ENCODE measurements around the gene ABTB2.

The ABTB2 gene

DNA sequence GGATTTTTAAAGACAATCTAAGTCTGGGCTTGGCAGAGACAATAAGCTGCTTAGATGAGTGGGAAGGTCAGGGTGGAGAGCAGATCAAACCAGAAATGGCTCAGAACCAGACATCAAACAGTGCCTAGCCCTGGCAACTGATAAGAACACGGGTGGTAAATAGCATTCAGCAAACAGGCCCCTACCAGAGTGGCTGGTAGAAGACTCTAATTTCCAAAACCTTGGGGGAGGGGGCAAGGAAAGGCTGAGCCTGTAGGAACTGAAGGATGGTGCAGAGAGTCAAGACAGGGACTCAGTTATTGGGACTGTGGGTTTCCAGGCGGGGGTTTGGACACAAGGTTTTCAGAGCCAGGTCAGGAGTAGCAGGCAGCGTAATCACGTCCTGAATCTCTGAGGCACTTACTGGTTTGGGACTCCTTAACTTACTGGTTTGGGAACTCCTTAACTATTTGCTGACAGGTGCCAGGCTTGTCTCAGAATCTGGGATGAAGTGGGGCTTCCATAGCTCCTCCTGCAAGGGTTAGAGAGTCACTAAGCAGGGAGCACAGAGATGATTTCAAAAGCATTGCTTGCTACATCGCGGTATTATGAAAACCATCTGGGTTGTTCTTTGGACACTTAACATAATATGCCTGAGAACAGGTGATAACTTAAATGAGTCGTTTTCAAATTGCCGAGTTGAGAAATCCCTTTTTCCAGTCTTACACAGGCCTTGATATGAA lies 5.7 kb upstream of the ABTB2 start:
- in situ Hi-C loops (cut with MboI; ENCODE audit: low sequenced_read_pairs): loop anchor here (10.0 kb wide), 1 partner anchor 189 kb away; no protein-coding TSS in a partner anchor

DNA sequence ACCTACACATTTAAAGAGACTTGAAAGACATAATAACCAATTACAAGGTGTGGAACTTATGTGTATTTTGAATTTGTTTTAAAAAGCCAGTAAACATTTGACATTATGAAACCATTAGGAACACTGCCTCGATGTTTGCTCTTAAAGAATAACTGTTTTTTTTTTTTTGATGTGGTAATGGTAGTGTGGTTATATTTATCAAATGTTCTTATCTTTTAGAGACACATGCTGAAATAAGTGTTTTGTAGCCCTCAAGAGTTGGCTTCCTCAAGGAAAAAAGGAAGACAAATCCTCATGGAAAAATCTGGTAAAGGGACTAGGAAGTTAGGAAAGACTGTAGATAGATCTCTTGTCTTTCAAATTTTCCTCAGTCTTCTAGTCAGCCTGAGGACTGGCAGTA lies 2.2 kb upstream of the ABTB2 start:
- in situ Hi-C loops (cut with MboI; ENCODE audit: low sequenced_read_pairs): loop anchor here (10.0 kb wide), 1 partner anchor 185 kb away; no protein-coding TSS in a partner anchor

DNA sequence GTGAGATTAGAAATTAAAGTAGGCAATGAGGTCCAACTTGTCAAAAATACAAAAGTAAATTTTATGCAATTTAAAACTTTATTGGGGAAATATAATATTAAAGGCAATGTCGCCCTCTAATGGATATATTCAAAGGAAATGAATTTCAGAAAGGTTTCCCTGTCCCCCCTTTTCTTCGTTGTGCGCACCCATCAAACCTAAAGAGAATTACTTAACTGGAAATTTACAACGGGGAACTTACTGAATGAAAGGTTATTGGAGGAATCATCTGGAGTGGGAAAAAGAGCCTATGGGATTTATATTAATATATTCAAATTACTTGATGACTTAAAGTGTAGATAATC lies 1.7 kb upstream of the ABTB2 start:
- in situ Hi-C loops (cut with MboI; ENCODE audit: low sequenced_read_pairs): loop anchor here (10.0 kb wide), 1 partner anchor 205 kb away; no protein-coding TSS in a partner anchor

DNA sequence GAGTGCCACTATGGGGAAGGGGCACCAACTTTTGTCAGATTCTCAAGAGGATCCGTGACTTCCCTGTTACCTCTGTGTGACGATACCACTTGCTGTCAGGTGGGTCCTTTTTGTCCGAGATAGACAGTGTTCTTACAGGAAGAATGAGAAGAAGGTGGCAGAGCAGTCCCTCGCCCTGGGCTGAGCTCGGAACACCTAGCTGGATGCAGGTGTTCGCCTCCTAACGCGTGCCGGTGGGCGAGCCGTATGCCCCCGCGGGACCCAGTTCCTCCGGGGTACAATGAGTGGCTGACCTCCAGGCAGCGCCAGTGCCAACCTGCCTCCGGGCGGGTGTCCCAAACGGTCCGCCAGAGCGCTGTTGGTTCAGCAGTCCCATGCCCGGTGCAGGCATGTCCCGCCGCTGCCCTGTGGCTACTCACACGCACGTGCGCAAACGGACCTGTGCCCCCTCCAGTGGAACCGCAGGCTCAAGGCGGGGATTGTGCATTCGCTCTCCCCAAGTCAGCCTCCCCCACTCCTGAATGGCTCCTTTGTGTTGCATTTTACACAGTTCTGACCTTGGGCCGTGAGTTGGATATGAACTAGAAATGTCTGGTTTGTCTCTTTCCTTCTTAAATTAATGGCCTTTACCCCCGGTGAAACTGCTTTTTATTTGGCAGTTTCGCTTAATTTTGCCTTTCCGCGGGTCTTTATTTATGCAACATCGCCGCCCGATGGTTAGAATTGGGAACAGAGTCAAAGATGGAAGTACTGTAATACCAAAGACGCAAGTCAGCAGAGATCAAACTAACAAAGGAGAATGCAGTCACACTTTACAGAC lies 1.1 kb upstream of the ABTB2 start:
- in situ Hi-C loops (cut with MboI; ENCODE audit: low sequenced_read_pairs): loop anchor here (10.0 kb wide), 1 partner anchor 204 kb away; no protein-coding TSS in a partner anchor

DNA sequence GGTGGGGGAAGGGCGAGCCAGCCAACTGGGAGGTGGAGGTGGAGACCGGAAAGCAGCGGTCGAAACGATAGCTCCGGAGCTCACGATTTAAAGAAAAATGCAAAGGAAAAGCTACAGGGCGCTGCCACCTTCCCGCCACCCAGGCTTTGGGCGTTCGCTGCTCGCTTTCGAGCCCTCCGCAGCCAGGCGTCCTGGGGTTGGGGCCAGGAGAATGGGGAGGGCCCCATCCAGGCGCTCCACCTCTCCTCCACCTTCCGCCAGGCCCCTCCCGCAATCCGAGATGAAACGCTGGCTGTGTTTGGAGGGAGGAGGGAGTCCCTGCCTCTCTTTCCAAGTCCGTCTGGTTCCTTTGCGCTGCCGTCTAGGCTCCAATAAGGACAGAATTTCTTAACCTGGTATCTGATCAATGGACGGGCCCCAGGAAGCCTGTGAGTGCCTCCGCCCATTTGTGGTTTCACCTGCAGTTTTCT lies 483 bp upstream of the ABTB2 start:
- in situ Hi-C loops (cut with MboI; ENCODE audit: low sequenced_read_pairs): loop anchor here (10.0 kb wide), 1 partner anchor 203 kb away; no protein-coding TSS in a partner anchor

DNA sequence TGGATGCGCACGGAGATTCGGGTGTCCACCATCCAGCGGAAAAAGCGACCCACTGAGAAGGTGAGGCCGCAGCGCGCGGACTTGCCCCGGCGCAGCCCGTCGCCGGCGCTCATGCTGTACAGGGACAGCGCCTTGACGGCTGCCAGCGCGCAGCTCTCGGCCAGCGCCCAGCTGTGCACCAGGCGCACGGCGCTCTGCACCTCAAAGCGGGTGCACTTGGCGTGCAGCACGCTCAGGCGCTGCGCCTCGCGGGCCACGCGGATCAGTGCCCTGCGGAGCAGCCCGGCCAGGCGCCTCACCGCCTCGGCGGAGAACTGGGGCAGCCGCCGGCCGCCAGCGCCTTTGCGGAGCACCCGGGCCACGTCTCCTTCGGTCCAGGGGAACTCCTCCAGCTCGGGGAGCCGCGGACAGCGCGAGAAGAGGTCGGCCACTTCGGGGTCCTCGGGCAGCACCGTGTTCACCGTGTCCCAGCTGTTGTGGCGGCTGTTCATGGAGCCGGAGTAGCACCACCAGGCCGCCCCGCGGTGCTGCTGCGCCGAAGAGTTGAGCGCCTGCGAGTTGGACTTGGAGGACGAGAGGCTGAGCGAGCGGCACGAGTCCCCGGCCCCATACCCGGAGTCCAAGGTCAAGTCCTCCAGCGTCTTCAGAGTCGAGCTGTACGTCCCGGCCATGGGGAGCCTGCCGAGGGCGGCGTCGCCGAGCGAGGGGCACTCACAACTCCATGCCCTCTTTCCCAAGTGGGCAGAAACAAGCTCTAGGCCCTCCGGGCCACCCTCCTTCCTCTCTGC lies 703 bp downstream of the ABTB2 start:
- in situ Hi-C loops (cut with MboI; ENCODE audit: low sequenced_read_pairs): loop anchor here (10.0 kb wide), 1 partner anchor 202 kb away; no protein-coding TSS in a partner anchor

DNA sequence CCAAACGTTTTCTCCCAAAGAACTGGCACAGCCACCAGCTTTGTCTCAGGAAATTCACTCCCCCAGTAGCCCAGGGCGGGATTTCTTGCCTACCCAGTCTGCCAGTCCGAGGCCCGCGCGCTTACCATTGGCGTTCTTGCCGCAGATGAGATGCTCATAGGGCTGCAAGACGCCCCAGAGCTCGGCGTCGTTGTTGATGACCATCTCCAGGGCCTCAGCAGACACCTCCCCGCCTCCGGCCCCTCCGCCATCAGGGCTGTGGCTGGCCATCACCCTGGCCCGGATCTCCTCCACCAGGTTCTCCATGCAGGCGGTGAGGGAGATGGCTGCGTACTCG lies 1.3 kb downstream of the ABTB2 start:
- in situ Hi-C loops (cut with MboI; ENCODE audit: low sequenced_read_pairs): loop anchor here (10.0 kb wide), 1 partner anchor 202 kb away; no protein-coding TSS in a partner anchor

DNA sequence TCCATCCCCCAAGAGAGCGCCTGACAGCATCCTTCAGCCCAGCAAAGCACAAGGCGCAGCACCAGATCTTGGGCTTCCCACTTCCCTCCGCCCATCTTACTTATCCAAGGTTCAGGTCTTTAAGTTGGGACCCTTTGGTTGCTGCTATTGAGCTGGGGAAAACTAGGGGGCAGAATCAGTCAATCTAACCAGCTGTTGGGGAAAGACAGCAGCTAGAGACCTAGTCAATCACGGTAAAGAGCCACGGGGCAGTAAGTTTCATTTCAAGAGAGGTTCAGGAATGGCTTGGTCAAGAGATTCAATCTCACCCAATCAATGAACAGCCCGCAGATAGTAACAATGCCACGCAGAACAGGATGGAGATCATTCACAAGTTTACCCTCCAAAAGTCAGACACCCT lies 1.7 kb downstream of the ABTB2 start:
- in situ Hi-C loops (cut with MboI; ENCODE audit: low sequenced_read_pairs): loop anchor here (10.0 kb wide), 1 partner anchor 201 kb away; no protein-coding TSS in a partner anchor

DNA sequence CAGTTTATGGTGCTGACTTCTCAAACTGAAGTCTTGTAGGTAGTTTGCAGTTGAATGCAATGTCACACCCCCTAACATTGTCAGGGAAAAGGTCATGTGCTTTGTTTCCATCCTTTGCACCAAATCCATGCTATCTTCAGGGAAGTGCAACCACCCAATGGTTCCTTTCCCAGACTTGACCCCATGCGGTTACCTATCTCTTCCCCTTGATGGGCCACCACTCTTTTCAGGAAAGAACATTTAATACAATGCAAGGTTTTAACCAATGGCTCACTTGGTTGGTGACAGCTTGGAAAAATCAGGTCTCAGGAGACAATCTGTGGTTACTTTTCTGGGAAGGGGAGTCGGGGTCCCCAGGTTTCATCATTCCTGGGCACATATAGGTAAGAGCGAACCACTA lies 2.1 kb downstream of the ABTB2 start:
- in situ Hi-C loops (cut with MboI; ENCODE audit: low sequenced_read_pairs): loop anchor here (10.0 kb wide), 1 partner anchor 201 kb away; no protein-coding TSS in a partner anchor

DNA sequence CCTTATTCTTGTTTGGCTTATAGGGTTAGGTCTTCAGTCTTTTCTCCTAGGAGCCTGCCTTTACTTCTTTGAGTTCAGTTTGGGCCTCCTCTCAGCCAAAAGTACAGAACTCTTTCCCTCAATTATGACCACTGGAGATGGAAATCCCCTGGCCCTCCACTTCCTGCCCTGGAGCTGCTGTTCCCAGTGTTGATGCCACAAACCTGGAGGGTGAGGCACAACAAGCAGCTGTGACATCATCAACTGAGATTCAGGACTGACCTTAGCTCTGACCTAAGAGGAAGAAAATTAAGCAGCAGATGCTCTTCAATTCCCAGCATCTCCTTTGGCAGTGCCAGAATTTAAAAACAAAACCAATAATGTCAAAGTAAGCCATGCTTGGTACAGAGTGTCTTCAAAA lies 3.0 kb downstream of the ABTB2 start:
- in situ Hi-C loops (cut with MboI; ENCODE audit: low sequenced_read_pairs): loop anchor here (10.0 kb wide), 1 partner anchor 200 kb away; no protein-coding TSS in a partner anchor

DNA sequence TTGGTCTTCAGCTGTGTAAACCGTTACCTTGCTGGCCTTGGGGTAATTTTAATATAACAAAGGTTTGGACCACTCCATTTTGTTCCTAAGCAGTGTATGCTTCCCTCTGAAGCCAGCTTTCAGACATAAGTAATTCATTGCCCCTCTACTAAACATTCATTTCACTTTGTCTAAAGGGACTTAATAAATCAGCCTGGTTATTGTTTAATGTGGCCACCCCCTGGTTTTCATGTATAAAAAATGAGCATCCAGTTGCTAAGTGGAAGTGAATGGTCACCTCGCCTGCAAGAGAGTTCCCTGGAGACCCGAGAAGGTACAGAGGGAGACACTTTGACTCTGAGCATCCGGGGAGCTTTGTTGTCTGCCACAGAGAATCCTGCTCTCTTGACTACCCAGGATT lies 3.9 kb downstream of the ABTB2 start:
- in situ Hi-C loops (cut with MboI; ENCODE audit: low sequenced_read_pairs): loop anchor here (10.0 kb wide), 1 partner anchor 199 kb away; no protein-coding TSS in a partner anchor

DNA sequence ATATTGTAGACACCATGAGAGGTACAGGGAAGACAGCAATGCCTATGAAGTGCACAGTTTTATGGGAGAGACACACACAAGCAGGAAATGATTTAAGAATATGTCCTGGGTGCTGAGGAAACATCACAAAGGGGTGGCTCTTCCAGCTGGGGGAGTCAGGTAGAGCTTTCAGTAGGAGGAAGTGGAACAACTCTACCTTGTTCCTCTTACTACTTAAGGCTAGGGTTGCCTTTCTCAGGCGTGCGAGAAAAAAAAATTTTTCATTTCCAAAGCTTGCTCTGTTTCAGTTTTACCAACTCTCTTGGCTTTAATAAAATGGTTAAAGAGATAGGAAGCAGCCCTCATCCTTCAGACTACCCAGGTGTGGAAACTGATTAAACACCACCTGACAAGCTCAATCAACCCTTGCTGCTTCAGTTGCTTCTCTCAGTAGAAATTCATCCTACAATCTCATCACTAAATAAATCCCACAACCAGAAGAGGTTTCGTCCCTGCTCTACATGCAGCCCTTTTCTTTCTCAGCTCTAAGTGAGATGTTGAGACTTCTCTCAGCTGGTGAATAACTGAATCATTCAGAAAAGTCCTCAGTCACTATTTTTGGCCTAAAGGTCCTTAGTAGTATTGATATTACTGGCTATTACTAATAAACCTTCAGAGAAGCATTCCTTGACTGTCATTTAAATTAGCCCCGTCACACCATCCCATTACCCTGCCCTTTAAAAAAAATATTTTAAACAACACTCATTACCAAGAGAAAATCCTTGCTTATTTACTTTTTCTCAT lies 5.9 kb downstream of the ABTB2 start:
- in situ Hi-C loops (cut with MboI; ENCODE audit: low sequenced_read_pairs): loop anchor here (10.0 kb wide), 1 partner anchor 197 kb away; no protein-coding TSS in a partner anchor

DNA sequence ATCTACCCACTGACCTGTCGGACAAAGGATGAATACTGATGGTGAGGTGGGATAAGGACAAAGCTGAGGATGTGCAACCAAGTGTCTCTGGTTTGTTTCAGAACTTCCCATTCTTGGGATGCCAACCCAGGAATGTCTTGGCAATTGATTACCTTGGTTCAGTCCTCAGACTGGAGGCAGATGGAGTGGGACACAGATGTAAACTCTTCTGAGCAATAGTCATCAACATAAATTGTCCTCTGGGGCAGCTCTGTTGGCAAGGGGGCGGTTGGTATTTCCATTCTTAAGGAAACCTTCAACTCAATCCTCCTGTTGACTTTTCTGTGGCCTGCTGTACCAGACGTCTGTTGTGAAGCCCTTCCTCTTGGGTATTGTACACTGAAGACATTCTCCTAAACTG lies 6.8 kb downstream of the ABTB2 start:
- in situ Hi-C loops (cut with MboI; ENCODE audit: low sequenced_read_pairs): loop anchor here (10.0 kb wide), 1 partner anchor 196 kb away; no protein-coding TSS in a partner anchor

DNA sequence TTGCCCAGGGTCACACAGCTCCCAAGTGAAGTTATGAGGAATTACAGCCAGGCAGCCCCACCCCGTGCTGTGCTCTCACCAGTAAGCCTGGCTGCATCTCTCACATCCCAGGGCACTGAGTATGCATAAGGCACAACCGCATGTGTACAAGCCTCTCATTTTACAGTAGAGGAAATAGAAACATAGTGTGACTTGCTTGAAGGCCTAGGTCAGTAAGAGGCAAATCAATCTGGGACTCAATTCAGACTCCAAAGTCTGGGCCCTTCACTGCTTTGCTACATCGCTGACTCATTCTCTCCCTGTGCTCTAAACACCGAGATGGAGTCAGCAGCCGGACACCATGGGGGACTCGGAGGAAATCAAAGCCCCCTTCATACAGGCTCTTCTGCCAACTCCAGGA lies 7.9 kb downstream of the ABTB2 start:
- in situ Hi-C loops (cut with MboI; ENCODE audit: low sequenced_read_pairs): loop anchor here (10.0 kb wide), 1 partner anchor 195 kb away; no protein-coding TSS in a partner anchor

DNA sequence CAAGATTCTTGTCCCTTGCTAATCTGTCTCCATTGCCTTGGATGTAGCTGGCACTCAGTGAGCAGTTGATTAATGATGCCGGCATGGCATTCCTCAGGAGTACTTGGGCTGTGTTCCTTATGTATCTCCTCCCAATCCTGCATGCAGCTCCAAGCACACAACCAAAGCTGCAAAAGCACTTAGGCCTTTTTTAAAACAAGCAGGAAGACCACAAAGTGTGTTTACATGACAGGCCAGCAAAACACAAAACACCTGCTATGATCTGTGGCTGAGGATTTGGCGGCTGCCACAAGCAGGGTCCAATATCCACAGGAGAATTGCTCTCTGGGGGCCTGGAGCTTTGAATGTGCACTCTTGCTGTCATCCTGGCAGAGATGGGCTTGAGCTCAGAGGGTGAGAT lies 8.9 kb downstream of the ABTB2 start:
- in situ Hi-C loops (cut with MboI; ENCODE audit: low sequenced_read_pairs): no loop called here

DNA sequence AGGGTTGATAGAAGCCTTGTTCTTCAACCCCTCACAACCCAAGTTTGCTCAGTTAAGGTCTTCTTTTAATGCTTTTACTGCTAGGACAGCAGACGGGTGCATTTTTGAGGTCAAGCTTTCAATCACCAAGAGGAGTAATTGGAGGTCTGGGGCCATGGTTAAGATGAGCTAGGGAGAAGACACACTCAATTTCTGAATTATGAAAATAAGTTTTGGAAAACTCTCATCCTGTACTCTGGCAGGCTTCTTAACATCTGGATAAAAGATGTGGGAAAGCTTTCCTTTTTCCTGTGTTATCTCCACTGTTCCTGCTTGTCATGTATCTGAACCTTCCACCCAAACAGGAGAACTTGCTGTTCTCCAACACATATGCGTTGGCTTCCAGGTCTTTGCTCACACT lies 9.7 kb downstream of the ABTB2 start:
- in situ Hi-C loops (cut with MboI; ENCODE audit: low sequenced_read_pairs): no loop called here

DNA sequence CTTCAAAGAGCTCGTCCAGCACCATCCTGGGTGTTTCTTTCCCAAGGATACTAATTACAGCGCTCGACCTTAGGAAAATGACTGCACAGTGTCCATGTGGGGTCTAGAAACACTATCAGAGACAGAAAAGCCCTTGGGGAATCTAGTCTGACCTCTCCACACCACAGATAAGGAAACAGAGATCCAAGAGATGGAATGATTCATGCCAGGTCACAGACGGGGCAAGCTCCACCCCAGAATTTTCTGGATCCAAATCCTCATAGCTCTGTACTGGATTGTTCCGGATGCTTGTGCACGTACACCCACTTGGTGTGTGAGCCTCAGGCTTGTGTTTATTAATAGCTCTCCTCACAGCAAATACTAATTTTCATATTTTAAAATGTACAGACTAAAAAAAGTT lies 11.3 kb downstream of the ABTB2 start:
- in situ Hi-C loops (cut with MboI; ENCODE audit: low sequenced_read_pairs): no loop called here

DNA sequence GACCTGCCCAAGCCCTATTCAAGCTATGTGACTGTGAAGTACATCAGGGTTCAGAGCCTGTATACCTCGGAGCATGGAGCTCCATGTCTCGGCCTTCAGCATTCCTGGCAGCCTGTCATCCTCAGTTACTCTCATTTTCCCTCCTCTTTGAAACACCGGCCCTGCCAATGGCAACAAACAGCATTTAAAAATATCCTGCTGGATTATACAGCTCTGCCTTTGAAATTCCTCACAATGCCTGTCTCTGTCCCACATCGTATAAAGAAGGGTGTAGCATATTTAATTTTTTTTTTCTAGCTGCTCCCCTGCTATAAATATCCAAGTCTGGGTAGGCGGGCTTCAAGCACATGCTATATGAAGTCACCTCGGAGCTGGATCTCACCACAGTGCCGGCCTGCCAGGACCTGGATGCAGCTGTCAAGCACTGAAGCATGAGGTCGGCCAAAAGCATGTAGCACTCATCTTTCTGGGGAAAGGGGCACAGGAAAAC lies 11.8 kb downstream of the ABTB2 start:
- in situ Hi-C loops (cut with MboI; ENCODE audit: low sequenced_read_pairs): no loop called here

DNA sequence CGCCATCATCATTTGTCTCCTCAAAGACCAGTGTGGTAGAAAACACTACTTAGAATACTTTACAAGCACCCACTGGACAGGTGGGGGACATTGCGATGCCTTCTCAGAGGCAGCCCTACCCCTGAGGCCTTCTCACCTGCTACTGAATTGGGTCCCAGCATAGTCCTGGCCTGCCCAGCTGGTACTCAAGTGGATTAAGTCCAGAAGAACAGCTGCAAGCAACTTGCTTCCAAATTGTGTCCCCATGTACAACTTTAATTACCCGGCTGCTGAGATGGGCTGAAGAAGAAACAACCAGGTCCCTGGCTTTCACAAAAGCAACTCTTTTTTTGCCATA lies 12.3 kb downstream of the ABTB2 start:
- in situ Hi-C loops (cut with MboI; ENCODE audit: low sequenced_read_pairs): no loop called here

Data from HL-60/S4 treated with phorbol 12-myristate 13-acetate at 8.2 ng/mL for 4 days and 3 days (cell line).